ENCODE data around the gene LRRC59. TPM values are rescaled to one million over a fixed set of nuclear protein-coding genes. Genes with fewer than 3 reads are reported as not detected.

LRRC59 gene
- total RNA-seq, 1 experiment from 2014 or later = 221 TPM

DNA sequence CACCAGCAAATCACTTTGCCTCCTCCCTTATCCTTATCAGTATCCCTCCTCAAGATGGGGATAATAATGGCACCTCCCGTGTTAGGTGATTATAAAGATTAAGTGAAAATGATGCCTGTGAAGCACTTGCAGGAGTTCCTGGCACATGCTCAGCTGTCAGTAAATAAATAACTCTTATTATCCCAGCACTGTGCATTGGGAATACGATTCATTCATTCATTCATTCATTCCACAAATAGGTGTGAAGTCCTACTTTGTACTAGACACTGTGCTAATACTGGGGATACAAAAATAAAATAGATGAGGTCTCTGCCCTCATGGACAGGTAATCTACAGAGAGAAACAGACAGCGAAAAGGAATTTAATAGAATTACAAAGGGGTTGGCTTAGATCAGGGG is 49.4 kb downstream of the LRRC59 start:
- ATAC-seq (no peak), DNase-seq (ENCODE audit: low read depth, low spot score) (no peak)
- Histone ChIP-seq H3K9me2 (ENCODE audit: insufficient read depth) (no peaks in the 10 kb centered on the region), H3K4me1 (ENCODE audit: control insufficient read depth in 1 of 2, insufficient read depth in 2 of 2, low read length in 2 of 2) (peaks cover 12 to 34% of the 10 kb centered on the region in 2 experiments), H4K20me1 (ENCODE audit: insufficient read depth) (no peaks in the 10 kb centered on the region), H3K4me3 (replicated peaks in 1 of 2; ENCODE audit: low read depth in 1 of 2, low read length in 2 of 2) (no peak overlapping the region), H3K9ac (ENCODE audit: low read length) (no peak overlapping the region), H3K27me3 (ENCODE audit: insufficient read depth, low read length) (no peaks in the 10 kb centered on the region), H2AFZ (ENCODE audit: low read depth, low read length, poor library complexity, severe bottlenecking) (no peak overlapping the region), H3K36me3 (ENCODE audit: control insufficient read depth in 1 of 2, insufficient read depth in 2 of 2, low read length in 2 of 2) (no peaks in the 10 kb centered on the region), H3K4me2 (ENCODE audit: low read length) (peak overlapping the region; percentile 100; the same call in 1 of the 2 replicates), H3K27ac (ENCODE audit: low read depth, low read length) (no peak overlapping the region), H3K9me3 (ENCODE audit: control insufficient read depth in 1 of 2, insufficient read depth in 1 of 2, low read depth in 1 of 2, low read length in 2 of 2) (no peaks in the 10 kb centered on the region), H3K79me2 (ENCODE audit: insufficient read depth, low read length) (peaks cover 51% of the 10 kb centered on the region)
- intact Hi-C loops (cut with micrococcal nuclease) = no loop called here
- CTCF ChIA-PET = no interaction called here
- RAD21 ChIA-PET (ENCODE audit: low non-redundant PET in 1 of 2, low total read pairs in 2 of 2, uncharacterized antibody in 2 of 2, unreplicated experiment in 2 of 2) = no interaction called here
- no TSS peak for BruUV-seq (replicated peaks)
- TF ChIP-seq, protein P1, sequence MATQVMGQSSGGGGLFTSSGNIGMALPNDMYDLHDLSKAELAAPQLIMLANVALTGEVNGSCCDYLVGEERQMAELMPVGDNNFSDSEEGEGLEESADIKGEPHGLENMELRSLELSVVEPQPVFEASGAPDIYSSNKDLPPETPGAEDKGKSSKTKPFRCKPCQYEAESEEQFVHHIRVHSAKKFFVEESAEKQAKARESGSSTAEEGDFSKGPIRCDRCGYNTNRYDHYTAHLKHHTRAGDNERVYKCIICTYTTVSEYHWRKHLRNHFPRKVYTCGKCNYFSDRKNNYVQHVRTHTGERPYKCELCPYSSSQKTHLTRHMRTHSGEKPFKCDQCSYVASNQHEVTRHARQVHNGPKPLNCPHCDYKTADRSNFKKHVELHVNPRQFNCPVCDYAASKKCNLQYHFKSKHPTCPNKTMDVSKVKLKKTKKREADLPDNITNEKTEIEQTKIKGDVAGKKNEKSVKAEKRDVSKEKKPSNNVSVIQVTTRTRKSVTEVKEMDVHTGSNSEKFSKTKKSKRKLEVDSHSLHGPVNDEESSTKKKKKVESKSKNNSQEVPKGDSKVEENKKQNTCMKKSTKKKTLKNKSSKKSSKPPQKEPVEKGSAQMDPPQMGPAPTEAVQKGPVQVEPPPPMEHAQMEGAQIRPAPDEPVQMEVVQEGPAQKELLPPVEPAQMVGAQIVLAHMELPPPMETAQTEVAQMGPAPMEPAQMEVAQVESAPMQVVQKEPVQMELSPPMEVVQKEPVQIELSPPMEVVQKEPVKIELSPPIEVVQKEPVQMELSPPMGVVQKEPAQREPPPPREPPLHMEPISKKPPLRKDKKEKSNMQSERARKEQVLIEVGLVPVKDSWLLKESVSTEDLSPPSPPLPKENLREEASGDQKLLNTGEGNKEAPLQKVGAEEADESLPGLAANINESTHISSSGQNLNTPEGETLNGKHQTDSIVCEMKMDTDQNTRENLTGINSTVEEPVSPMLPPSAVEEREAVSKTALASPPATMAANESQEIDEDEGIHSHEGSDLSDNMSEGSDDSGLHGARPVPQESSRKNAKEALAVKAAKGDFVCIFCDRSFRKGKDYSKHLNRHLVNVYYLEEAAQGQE (IDR thresholded peaks at IDR 0.05; ENCODE audit: low read depth) = no peak
- TF ChIP-seq, protein P2, sequence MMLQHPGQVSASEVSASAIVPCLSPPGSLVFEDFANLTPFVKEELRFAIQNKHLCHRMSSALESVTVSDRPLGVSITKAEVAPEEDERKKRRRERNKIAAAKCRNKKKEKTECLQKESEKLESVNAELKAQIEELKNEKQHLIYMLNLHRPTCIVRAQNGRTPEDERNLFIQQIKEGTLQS (IDR thresholded peaks at IDR 0.05) = no peak
- TF ChIP-seq, protein P3, sequence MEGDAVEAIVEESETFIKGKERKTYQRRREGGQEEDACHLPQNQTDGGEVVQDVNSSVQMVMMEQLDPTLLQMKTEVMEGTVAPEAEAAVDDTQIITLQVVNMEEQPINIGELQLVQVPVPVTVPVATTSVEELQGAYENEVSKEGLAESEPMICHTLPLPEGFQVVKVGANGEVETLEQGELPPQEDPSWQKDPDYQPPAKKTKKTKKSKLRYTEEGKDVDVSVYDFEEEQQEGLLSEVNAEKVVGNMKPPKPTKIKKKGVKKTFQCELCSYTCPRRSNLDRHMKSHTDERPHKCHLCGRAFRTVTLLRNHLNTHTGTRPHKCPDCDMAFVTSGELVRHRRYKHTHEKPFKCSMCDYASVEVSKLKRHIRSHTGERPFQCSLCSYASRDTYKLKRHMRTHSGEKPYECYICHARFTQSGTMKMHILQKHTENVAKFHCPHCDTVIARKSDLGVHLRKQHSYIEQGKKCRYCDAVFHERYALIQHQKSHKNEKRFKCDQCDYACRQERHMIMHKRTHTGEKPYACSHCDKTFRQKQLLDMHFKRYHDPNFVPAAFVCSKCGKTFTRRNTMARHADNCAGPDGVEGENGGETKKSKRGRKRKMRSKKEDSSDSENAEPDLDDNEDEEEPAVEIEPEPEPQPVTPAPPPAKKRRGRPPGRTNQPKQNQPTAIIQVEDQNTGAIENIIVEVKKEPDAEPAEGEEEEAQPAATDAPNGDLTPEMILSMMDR (IDR thresholded peaks at IDR 0.05 in 2 of 3, conservative IDR thresholded peaks at IDR 0.05 in 1 of 3; ENCODE audit: borderline replicate concordance in 1 of 3, insufficient read depth in 1 of 3, low read depth in 2 of 3, low read length in 2 of 3) = no peak
- TF ChIP-seq EGR1 (IDR thresholded peaks at IDR 0.05; ENCODE audit: low read depth) (no peak), YY1 (IDR thresholded peaks at IDR 0.05; ENCODE audit: extremely low read depth, insufficient replicate concordance, low read depth, low read length) (no peak), EZH2 (IDR thresholded peaks at IDR 0.05) (no peak), SIN3A (IDR thresholded peaks at IDR 0.05; ENCODE audit: low read depth) (no peak), FOSL1 (IDR thresholded peaks at IDR 0.05; ENCODE audit: low read depth) (no peak), JUND (IDR thresholded peaks at IDR 0.05) (no peak), CEBPB (IDR thresholded peaks at IDR 0.05; ENCODE audit: low read depth) (no peak), RAD21 (IDR thresholded peaks at IDR 0.05; ENCODE audit: low read depth) (no peak)
- TF ChIP-seq, protein P4, sequence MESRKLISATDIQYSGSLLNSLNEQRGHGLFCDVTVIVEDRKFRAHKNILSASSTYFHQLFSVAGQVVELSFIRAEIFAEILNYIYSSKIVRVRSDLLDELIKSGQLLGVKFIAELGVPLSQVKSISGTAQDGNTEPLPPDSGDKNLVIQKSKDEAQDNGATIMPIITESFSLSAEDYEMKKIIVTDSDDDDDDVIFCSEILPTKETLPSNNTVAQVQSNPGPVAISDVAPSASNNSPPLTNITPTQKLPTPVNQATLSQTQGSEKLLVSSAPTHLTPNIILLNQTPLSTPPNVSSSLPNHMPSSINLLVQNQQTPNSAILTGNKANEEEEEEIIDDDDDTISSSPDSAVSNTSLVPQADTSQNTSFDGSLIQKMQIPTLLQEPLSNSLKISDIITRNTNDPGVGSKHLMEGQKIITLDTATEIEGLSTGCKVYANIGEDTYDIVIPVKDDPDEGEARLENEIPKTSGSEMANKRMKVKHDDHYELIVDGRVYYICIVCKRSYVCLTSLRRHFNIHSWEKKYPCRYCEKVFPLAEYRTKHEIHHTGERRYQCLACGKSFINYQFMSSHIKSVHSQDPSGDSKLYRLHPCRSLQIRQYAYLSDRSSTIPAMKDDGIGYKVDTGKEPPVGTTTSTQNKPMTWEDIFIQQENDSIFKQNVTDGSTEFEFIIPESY (IDR thresholded peaks at IDR 0.05; ENCODE audit: extremely low read depth, insufficient replicate concordance, low read length) = no peak
- TF ChIP-seq, protein P5, sequence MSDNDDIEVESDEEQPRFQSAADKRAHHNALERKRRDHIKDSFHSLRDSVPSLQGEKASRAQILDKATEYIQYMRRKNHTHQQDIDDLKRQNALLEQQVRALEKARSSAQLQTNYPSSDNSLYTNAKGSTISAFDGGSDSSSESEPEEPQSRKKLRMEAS (IDR thresholded peaks at IDR 0.05) = no peak
- POLR2A ChIA-PET = interaction anchor here (1.4 kb wide), 1 partner anchor 28 kb away, joined by 3 read pairs; no protein-coding TSS in a partner anchor
